Endothelial cell of umbilical vein (primary cell): Measurements from ENCODE around the gene POLN. TPM values are rescaled to one million over a fixed set of nuclear protein-coding genes. Genes with fewer than 3 reads are reported as not detected.

Source experiments
- BruUV-seq: library from RNA; stranded (reverse); fragments of 400-500 nt; replicated peaks from 2 replicates; lab custom pipeline; 2021; lab: Mats Ljungman, UMichigan
- CTCF ChIA-PET: fragments of 300-600, 350-600 bp; sonication (Branson Sonifier 250); formaldehyde crosslinking; loops from one replicate; lab custom pipeline; 2021; ENCODE audit warnings: antibody characterized with exemption, inconsistent platforms; lab: Charles Lee
- POLR2A ChIA-PET: fragments of 300-600, 350-600 bp; sonication (Branson Sonifier 250); formaldehyde crosslinking; loops from one replicate; lab custom pipeline; 2021; ENCODE audit warnings: antibody characterized with exemption, inconsistent platforms; lab: Charles Lee
- DNase-seq: peaks from one replicate; pipeline ENCODE4 v3.0.0-alpha.2; 2011; ENCODE audit warnings: low read depth, low spot score
- FAIRE-seq: peaks from 2 replicates; lab custom pipeline; 2011; peaks lifted over from hg19 to GRCh38; lab: Jason Lieb, UNC
- H2AFZ ChIP-seq: 2 replicates; pipeline ENCODE4 v1.6.0; 2012; ENCODE audit warnings: low read depth, low read length, control low read depth, inconsistent platforms
- H3K27ac ChIP-seq: 2 replicates; pipeline ENCODE4 v1.5.1; 2011; ENCODE audit warnings: low read depth, mild to moderate bottlenecking, control low read depth, low read length, moderate library complexity; ENCODE audit not compliant: insufficient read depth
- H3K27me3 ChIP-seq, 2 experiments: 2 replicates each; pipeline versions ENCODE4 v1.6.0 to v1.6.1; 2011; ENCODE audit warnings: low read length in 2 of 2, mixed read lengths in 1 of 2; ENCODE audit not compliant: control insufficient read depth in 2 of 2, insufficient read depth in 2 of 2
- H3K36me3 ChIP-seq, 2 experiments: 2 replicates in 1 of 2; 3 replicates in 1 of 2; pipeline ENCODE4 v1.5.1; 2011; ENCODE audit warnings: low read length in 2 of 2, mild to moderate bottlenecking in 1 of 2, moderate library complexity in 1 of 2; ENCODE audit not compliant: control insufficient read depth in 2 of 2, insufficient read depth in 2 of 2; ENCODE audit errors: extremely low read depth in 1 of 2
- H3K4me1 ChIP-seq: 3 replicates; pipeline ENCODE4 v1.5.1; 2011; ENCODE audit warnings: mild to moderate bottlenecking, low read length; ENCODE audit not compliant: control insufficient read depth, insufficient read depth; ENCODE audit errors: extremely low read depth
- H3K4me2 ChIP-seq: 2 replicates; pipeline ENCODE4 v1.6.1; 2011; ENCODE audit warnings: low read length, control low read depth, mixed read lengths; ENCODE audit not compliant: insufficient read depth
- H3K4me3 ChIP-seq, 3 experiments: fragments of 200-600 bp in 1 of 3; sonication (generic), shearing (Covaris generic) in 1 of 3; replicated peaks in 1 of 3; 2 replicates each; pipeline ENCODE4 v1.5.1; 2011 to 2016; ENCODE audit warnings: control low read depth in 3 of 3, low read length in 3 of 3, mild to moderate bottlenecking in 2 of 3, inconsistent platforms in 1 of 3, low read depth in 1 of 3, moderate library complexity in 1 of 3; ENCODE audit not compliant: insufficient read depth in 1 of 3
- H3K79me2 ChIP-seq: 2 replicates; pipeline ENCODE4 v1.6.0; 2012; ENCODE audit warnings: low read length, inconsistent platforms; ENCODE audit not compliant: control insufficient read depth, insufficient read depth
- H3K9ac ChIP-seq: replicated peaks from 2 replicates; pipeline ENCODE3; 2011; ENCODE audit warnings: low read length, control low read depth; ENCODE audit not compliant: insufficient read depth; ENCODE audit errors: extremely low read depth
- H3K9me1 ChIP-seq: replicated peaks from 3 replicates; pipeline ENCODE4 v1.6.0; 2011; ENCODE audit warnings: mild to moderate bottlenecking, low read length; ENCODE audit not compliant: control insufficient read depth, insufficient read depth; ENCODE audit errors: extremely low read depth
- H3K9me3 ChIP-seq: replicated peaks from 2 replicates; pipeline ENCODE4 v1.5.1; 2012; ENCODE audit warnings: low read length, inconsistent platforms; ENCODE audit not compliant: control insufficient read depth, insufficient read depth
- H4K20me1 ChIP-seq: replicated peaks from 2 replicates; pipeline ENCODE3; 2011; ENCODE audit warnings: mild to moderate bottlenecking, low read length; ENCODE audit not compliant: control insufficient read depth, insufficient read depth; ENCODE audit errors: extremely low read depth
- CTCF ChIP-seq, 2 donors: IDR thresholded peaks; 1 replicate in 1 of 2; 2 replicates in 1 of 2; pipeline ENCODE4 v1.5.1; 2011; ENCODE audit warnings: low read length in 2 of 2, mild to moderate bottlenecking in 2 of 2, moderate library complexity in 2 of 2, control low read depth in 1 of 2, inconsistent platforms in 1 of 2, low read depth in 1 of 2; ENCODE audit not compliant: insufficient read depth in 1 of 2; ENCODE audit errors: extremely low read depth in 1 of 2
- EZH2 ChIP-seq: IDR thresholded peaks from 2 replicates; pipeline ENCODE4 v1.6.1; 2012; ENCODE audit warnings: borderline replicate concordance, low read depth, mild to moderate bottlenecking, moderate library complexity, low read length, inconsistent platforms; ENCODE audit not compliant: severe bottlenecking
- FOS ChIP-seq: IDR thresholded peaks from 2 replicates; pipeline ENCODE4 v1.6.1; 2011; ENCODE audit warnings: mild to moderate bottlenecking, low read length, moderate library complexity, borderline replicate concordance; ENCODE audit not compliant: insufficient read depth
- GATA2 ChIP-seq: IDR thresholded peaks from 2 replicates; pipeline ENCODE4 v1.7.0; 2011; ENCODE audit warnings: low read depth, mild to moderate bottlenecking, moderate library complexity, mixed read lengths, low read length; ENCODE audit not compliant: insufficient read length, insufficient read depth
- JUN ChIP-seq: IDR thresholded peaks from 2 replicates; pipeline ENCODE4 v1.6.1; 2011; ENCODE audit warnings: borderline replicate concordance, low read depth; ENCODE audit not compliant: insufficient read length, insufficient read depth
- MAX ChIP-seq: IDR thresholded peaks from 2 replicates; pipeline ENCODE4 v1.6.1; 2011; ENCODE audit not compliant: insufficient read depth, insufficient read length
- MYC ChIP-seq: IDR thresholded peaks from one replicate; pipeline ENCODE4 v1.6.1; 2011; ENCODE audit warnings: mild to moderate bottlenecking, low read depth, low read length
- POLR2A ChIP-seq: IDR thresholded peaks from 2 replicates; pipeline ENCODE4 v1.6.1; 2012; ENCODE audit warnings: low read depth, mild to moderate bottlenecking, control low read depth, low read length
- POLR2AphosphoS5 ChIP-seq: IDR thresholded peaks from 2 replicates; pipeline ENCODE4 v1.6.1; 2012; ENCODE audit warnings: low read depth, mild to moderate bottlenecking, control low read depth, low read length, moderate library complexity; ENCODE audit not compliant: insufficient read depth
- dilution Hi-C: fragments of 300-500 bp; cut with MboI; formaldehyde crosslinking; loops from one replicate; pipeline ENCODE4 v1.15.0; 2019; ENCODE audit warnings: low sequenced_read_pairs; ENCODE audit not compliant: extremely low pct_ligation_motif_present
- intact Hi-C: fragments of 100-400 bp; cut with micrococcal nuclease; formaldehyde crosslinking; loops from one replicate; pipeline ENCODE4 v1.10.0; 2022
- polyA plus RNA-seq, 4 experiments: library from polyadenylated mRNA; depleted of rRNA in 3 of 4; stranded (reverse) in 3 of 4; unstranded in 1 of 4; fragments of >200 nt; gene quantifications; 2 replicates each; pipeline versions ENCODE4 v1.2.1 to v1.2.3, GENCODE V29; 2011 to 2012; ENCODE audit warnings: missing spikeins in 1 of 4
- total RNA-seq: library from RNA; stranded (reverse); gene quantifications from 2 replicates; pipeline ENCODE4 v1.2.3, GENCODE V29; 2021

Gene POLN
- total and polyA plus RNA-seq, 2 donors (not counting 3 experiments of a cell fraction or from before 2014, with no cell fraction given): 1.3 to 4.2 TPM

GRCh38 chr4:2044542-2045517 is 197.1 kb downstream of the POLN start:
- no peaks in the 10 kb centered on the region for H3K9me3 ChIP-seq
- intact Hi-C loops: no loop called here
- TF ChIP-seq POLR2AphosphoS5 (no peak), POLR2A (no peak), FOS (no peak), GATA2 (no peak), CTCF (IDR thresholded peaks at IDR 0.05; ENCODE audit: extremely low read depth in 1 of 2, insufficient read depth in 1 of 2, low read depth in 1 of 2, low read length in 2 of 2) (no peak), MAX (no peak), MYC (no peak), JUN (no peak), EZH2 (no peak)
- BruUV-seq: no TSS peak
- no peak overlapping the region for H3K9ac ChIP-seq
- no peaks in the 10 kb centered on the region for H3K36me3 ChIP-seq
- H4K20me1 ChIP-seq: no peaks in the 10 kb centered on the region
- H3K4me3 ChIP-seq: no peak overlapping the region
- H3K79me2 ChIP-seq: no peaks in the 10 kb centered on the region
- dilution Hi-C loops: no loop called here
- no peak overlapping the region for H2AFZ ChIP-seq
- POLR2A ChIA-PET: no interaction called here
- DNase-seq (no peak), FAIRE-seq (no peak)
- no peaks in the 10 kb centered on the region for H3K9me1 ChIP-seq
- no peak overlapping the region for H3K27ac ChIP-seq
- H3K27me3 ChIP-seq: peaks cover 4 to 9% of the 10 kb centered on the region in 2 experiments
- CTCF ChIA-PET: interaction anchor here (1.6 kb wide), 1 partner anchor 175 kb away, joined by 4 read pairs; no protein-coding TSS in a partner anchor
- H3K4me2 ChIP-seq: no peak overlapping the region
- no peaks in the 10 kb centered on the region for H3K4me1 ChIP-seq
